Gastrocnemius medialis (tissue), 4 donors: ENCODE results near the gene UBE4A. TPM values are rescaled to one million over a fixed set of nuclear protein-coding genes. Genes with fewer than 3 reads are reported as not detected.
"Not testable (repeated sequence)": the region's sequence is repeated elsewhere in the genome, so short reads cannot be mapped to it uniquely, and the experiment has no call there.

Source experiments
- ATAC-seq, 2 donors: fragments of 150-250 bp; one replicate each; pipeline ENCODE4 v1.9.1; 2016
- DNase-seq, 2 donors: peaks; one replicate each; pipeline ENCODE4 v3.0.0-alpha.2; 2019
- H3K27ac ChIP-seq, 4 donors: fragments of 200-600 bp; sonication (generic); 1 replicate in 1 of 4; 2 replicates in 3 of 4; pipeline ENCODE4 v1.5.1; 2016 to 2018; ENCODE audit warnings: mild to moderate bottlenecking in 2 of 4, moderate library complexity in 1 of 4
- H3K27me3 ChIP-seq, 3 donors: fragments of 200-600 bp; sonication (generic) in 2 of 3; 1 replicate in 1 of 3; 2 replicates in 2 of 3; pipeline versions ENCODE4 v1.5.1 to v1.6.0; 2016 to 2019; ENCODE audit warnings: mild to moderate bottlenecking in 1 of 3, moderate library complexity in 1 of 3
- H3K36me3 ChIP-seq, 2 donors: fragments of 200-600 bp; sonication (generic) in 1 of 2; one replicate each; pipeline ENCODE4 v1.5.1; 2017 to 2018
- H3K4me1 ChIP-seq, 2 donors: fragments of 200-600 bp; sonication (generic) in 1 of 2; one replicate each; pipeline ENCODE4 v1.5.1; 2016 to 2017; ENCODE audit warnings: mild to moderate bottlenecking in 2 of 2
- H3K4me3 ChIP-seq, 4 donors: fragments of 200-600 bp; sonication (generic) in 3 of 4; 1 replicate in 1 of 4; 2 replicates in 3 of 4; pipeline ENCODE4 v1.5.1; 2016 to 2019; ENCODE audit warnings: mild to moderate bottlenecking in 2 of 4
- H3K9me3 ChIP-seq, 3 donors: fragments of 200-600 bp; sonication (generic) in 2 of 3; 1 replicate in 1 of 3; 2 replicates in 2 of 3; pipeline ENCODE4 v1.5.1; 2016 to 2019
- CTCF ChIP-seq, 5 experiments: fragments of 450-650 bp in 3 of 5; fragments of 200-600 bp in 2 of 5; sonication (generic) in 2 of 5; IDR thresholded peaks in 4 of 5; conservative IDR thresholded peaks in 1 of 5; 1 replicate in 4 of 5; 2 replicates in 1 of 5; pipeline ENCODE4 v1.5.1; 2016 to 2019; ENCODE audit warnings: antibody characterized with exemption in 5 of 5, mild to moderate bottlenecking in 3 of 5, moderate library complexity in 3 of 5
- POLR2A ChIP-seq, 2 donors: fragments of 450-650 bp; IDR thresholded peaks; one replicate each; pipeline ENCODE4 v1.6.1; 2017; ENCODE audit warnings: antibody characterized with exemption in 2 of 2, mild to moderate bottlenecking in 2 of 2, moderate library complexity in 2 of 2
- in situ Hi-C, 4 donors: fragments of 200-750 bp; cut with MboI; loops; one replicate each; pipeline versions ENCODE4 v1.15.0 to v1.8.0; 2017; ENCODE audit warnings: low sequenced_read_pairs in 4 of 4
- intact Hi-C: fragments of 100-400 bp; cut with DNase I; formaldehyde crosslinking; loops from one replicate; pipeline ENCODE4 v1.15.1; 2023; ENCODE audit warnings: low total_unique reads
- total RNA-seq, 4 donors: library from RNA; depleted of rRNA; stranded (reverse); fragments of >200 nt; gene quantifications; one replicate each; pipeline versions ENCODE4 v1.1.0 to v1.2.3, GENCODE V29; 2016

Gene UBE4A
- total RNA-seq, 4 donors from 2014 or later = 36.6 to 73.9 (median 41.7) TPM

GRCh38 chr11:118415062-118415738 lies 55.8 kb downstream of the UBE4A start:
- Histone ChIP-seq H3K27ac (peak overlapping the region in 1 of 4 donors; percentile 22), H3K4me1 (peaks cover 0 to 5% of the 10 kb centered on the region in 2 donors), H3K36me3 (peaks cover 0 to 14% of the 10 kb centered on the region in 2 donors), H3K4me3 (no peak overlapping the region), H3K27me3 (no peaks in the 10 kb centered on the region), H3K9me3 (no peaks in the 10 kb centered on the region)
- in situ Hi-C loops (no loop called here), intact Hi-C loops (no loop called here)
- no peak for DNase-seq
- TF ChIP-seq POLR2A (IDR thresholded peaks at IDR 0.05) (no peak), CTCF (IDR thresholded peaks at IDR 0.05 in 4 of 5, conservative IDR thresholded peaks at IDR 0.05 in 1 of 5) (no peak)
- no peak for ATAC-seq

GRCh38 chr11:118415739-118416068 lies 56.3 kb downstream of the UBE4A start:
- Histone ChIP-seq H3K27ac (peak overlapping the region in 1 of 4 donors; percentile 22), H3K9me3 (no peaks in the 10 kb centered on the region), H3K27me3 (no peaks in the 10 kb centered on the region), H3K36me3 (peaks cover 0 to 14% of the 10 kb centered on the region in 2 donors), H3K4me1 (peaks cover 0 to 5% of the 10 kb centered on the region in 2 donors), H3K4me3 (no peak overlapping the region)
- TF ChIP-seq POLR2A (IDR thresholded peaks at IDR 0.05) (no peak), CTCF (IDR thresholded peaks at IDR 0.05 in 4 of 5, conservative IDR thresholded peaks at IDR 0.05 in 1 of 5) (no peak)
- in situ Hi-C loops (no loop called here), intact Hi-C loops (no loop called here)
- peak in 1 of 2 donors; percentile 35 for DNase-seq
- ATAC-seq = peak; percentile 70 to 81

GRCh38 chr11:118416900-118417299 lies 57.5 kb downstream of the UBE4A start:
- H3K27me3 ChIP-seq, in situ Hi-C loops, H3K27ac ChIP-seq, ATAC-seq, DNase-seq, intact Hi-C loops, H3K4me3 ChIP-seq, H3K9me3 ChIP-seq, H3K4me1 ChIP-seq: not testable (repeated sequence)
- peaks cover 0 to 14% of the 10 kb centered on the region in 2 donors for H3K36me3 ChIP-seq

- in situ Hi-C loops = no loop called here
- intact Hi-C loops = no loop called here
Measured at GRCh38 chr11:118417801-118418200, 58.4 kb downstream of the UBE4A start.

GRCh38 chr11:118418766-118419165 lies 59.4 kb downstream of the UBE4A start:
- DNase-seq = no peak
- no peak for ATAC-seq
- Histone ChIP-seq H3K27me3 (no peaks in the 10 kb centered on the region), H3K4me1 (peaks cover 0 to 5% of the 10 kb centered on the region in 2 donors), H3K9me3 (no peaks in the 10 kb centered on the region), H3K36me3 (peaks cover 0 to 10% of the 10 kb centered on the region in 2 donors), H3K4me3 (no peak overlapping the region), H3K27ac (no peak overlapping the region)
- intact Hi-C loops (no loop called here), in situ Hi-C loops (no loop called here)
- TF ChIP-seq CTCF (IDR thresholded peaks at IDR 0.05 in 4 of 5, conservative IDR thresholded peaks at IDR 0.05 in 1 of 5) = no peak

More at GRCh38 chr11:118417801-118418200, 58.4 kb downstream of the UBE4A start:
- no peaks in the 10 kb centered on the region for H3K9me3 ChIP-seq
- H3K36me3 ChIP-seq = peaks cover 0 to 14% of the 10 kb centered on the region in 2 donors
- H3K4me3 ChIP-seq = no peak overlapping the region
- ATAC-seq (no peak), DNase-seq (no peak)
- TF ChIP-seq CTCF (IDR thresholded peaks at IDR 0.05 in 4 of 5, conservative IDR thresholded peaks at IDR 0.05 in 1 of 5) (no peak), POLR2A (IDR thresholded peaks at IDR 0.05) (no peak)
- peaks cover 0 to 5% of the 10 kb centered on the region in 2 donors for H3K4me1 ChIP-seq
- H3K27ac ChIP-seq = no peak overlapping the region
- H3K27me3 ChIP-seq = no peaks in the 10 kb centered on the region
